SU-DHL-6 (cell line): Measurements from ENCODE around the gene FAM120B.
"Not testable (repeated sequence)": the region's sequence is repeated elsewhere in the genome, so short reads cannot be mapped to it uniquely, and the experiment has no call there.

Experiments used
- H2AFZ ChIP-seq: fragments of 200-600 bp; sonication (generic); 2 replicates; pipeline ENCODE4 v1.6.1; 2014; ENCODE audit warnings: low read depth, mild to moderate bottlenecking, moderate library complexity, mixed read lengths, antibody characterized with exemption, low read length; ENCODE audit not compliant: severe bottlenecking
- H3F3A ChIP-seq: fragments of 200-600 bp; shearing (Covaris generic); 2 replicates; pipeline ENCODE4 v1.6.0; 2016; ENCODE audit warnings: antibody characterized with exemption, mild to moderate bottlenecking; ENCODE audit not compliant: insufficient read depth
- H3K27ac ChIP-seq: fragments of 200-600 bp; sonication (generic); 2 replicates; pipeline ENCODE4 v1.5.1; 2016; ENCODE audit warnings: low read depth, mild to moderate bottlenecking, low read length, moderate library complexity, mixed read lengths
- H3K27me3 ChIP-seq: fragments of 200-600 bp; sonication (generic), shearing (Covaris generic); 2 replicates; pipeline ENCODE4 v1.6.0; 2014; ENCODE audit warnings: mild to moderate bottlenecking, low read length
- H3K36me3 ChIP-seq: fragments of 200-600 bp; sonication (generic); 2 replicates; pipeline ENCODE4 v1.6.1; 2014; ENCODE audit warnings: mild to moderate bottlenecking, low read length, mixed read lengths
- H3K4me2 ChIP-seq: fragments of 300-600, 200-600 bp; shearing (Covaris generic), sonication (generic); 2 replicates; pipeline ENCODE4 v1.6.0; 2014; ENCODE audit warnings: low read length, low read depth, mild to moderate bottlenecking; ENCODE audit not compliant: poor library complexity, severe bottlenecking
- H3K4me3 ChIP-seq: fragments of 200-600 bp; sonication (generic); 2 replicates; pipeline ENCODE4 v1.5.1; 2014; ENCODE audit warnings: antibody characterized with exemption, low read length, mild to moderate bottlenecking, mixed read lengths; ENCODE audit not compliant: insufficient read depth, poor library complexity, severe bottlenecking
- H3K79me2 ChIP-seq: fragments of 200-600 bp; sonication (generic); 2 replicates; pipeline ENCODE4 v1.6.1; 2014; ENCODE audit warnings: mild to moderate bottlenecking, low read length, moderate library complexity; ENCODE audit not compliant: insufficient read depth
- H3K9ac ChIP-seq: fragments of 200-600 bp; sonication (generic); 2 replicates; pipeline ENCODE4 v1.7.0; 2014; ENCODE audit warnings: mild to moderate bottlenecking, low read length
- H3K9me2 ChIP-seq: fragments of 200-600 bp; sonication (generic); replicated peaks from 2 replicates; pipeline ENCODE4 v1.6.1; 2014; ENCODE audit warnings: low read length; ENCODE audit not compliant: insufficient read depth
- H3K9me3 ChIP-seq: fragments of 200-600 bp; sonication (generic); 2 replicates; pipeline ENCODE4 v1.6.1; 2014; ENCODE audit warnings: low read length, mixed read lengths; ENCODE audit not compliant: insufficient read depth
- H4K20me1 ChIP-seq: fragments of 200-600 bp; sonication (generic); 2 replicates; pipeline ENCODE4 v1.6.1; 2014; ENCODE audit warnings: low read depth, mild to moderate bottlenecking, antibody characterized with exemption, low read length, moderate library complexity, mixed read lengths
- CTCF ChIP-seq: fragments of 200-600 bp; sonication (generic); IDR thresholded peaks from one replicate; pipeline ENCODE4 v1.5.1; 2017; ENCODE audit warnings: antibody characterized with exemption, mild to moderate bottlenecking, low read length, moderate library complexity; ENCODE audit not compliant: insufficient read depth, poor library complexity, severe bottlenecking
- EZH2phosphoT487 ChIP-seq: fragments of 200-600 bp; sonication (generic), shearing (Covaris generic); conservative IDR thresholded peaks from 2 replicates; pipeline ENCODE4 v1.6.1; 2018; ENCODE audit warnings: mild to moderate bottlenecking, antibody characterized with exemption, low read length, moderate library complexity, mixed read lengths

Gene FAM120B

DNA sequence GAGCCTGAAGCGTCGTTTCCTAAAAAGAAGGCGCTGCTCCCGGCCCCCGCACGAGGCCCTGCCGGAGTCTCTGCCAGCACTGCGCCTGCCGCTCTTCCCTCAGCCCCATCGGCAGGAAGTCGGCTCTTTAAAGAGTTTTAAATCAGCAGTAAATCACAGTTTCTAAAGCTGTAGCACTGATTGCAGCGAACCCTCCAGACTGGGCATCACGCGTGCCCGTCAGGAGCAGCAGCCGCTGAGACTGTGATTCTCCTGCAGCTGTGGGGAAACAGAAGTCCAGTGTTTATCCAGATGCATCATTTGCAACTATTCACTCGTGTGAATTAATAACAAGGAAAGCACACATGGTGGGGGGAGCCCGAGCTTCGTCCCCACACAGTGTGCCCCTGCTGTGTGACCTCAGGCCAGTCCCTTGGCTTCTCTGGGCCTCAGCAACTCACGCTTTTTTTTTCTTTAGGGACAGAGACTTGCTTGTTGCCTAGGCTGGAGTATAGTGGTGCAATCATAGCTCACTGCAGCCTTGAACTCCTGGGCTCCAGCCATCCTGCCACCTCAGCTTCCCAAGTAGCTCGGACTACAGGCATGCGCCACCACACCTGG is 44.0 kb upstream of the FAM120B start:
- H3K9me2 ChIP-seq, result no peaks in the 10 kb centered on the region
- H2AFZ ChIP-seq, result no peak overlapping the region
- H4K20me1 ChIP-seq, result no peaks in the 10 kb centered on the region
- H3K9me3 ChIP-seq, result no peaks in the 10 kb centered on the region
- no peaks in the 10 kb centered on the region for H3K79me2 ChIP-seq
- H3K4me3 ChIP-seq, result no peak overlapping the region
- H3K27me3 ChIP-seq, result no peaks in the 10 kb centered on the region
- TF ChIP-seq CTCF (no peak), EZH2phosphoT487 (no peak)
- H3K36me3 ChIP-seq, result no peaks in the 10 kb centered on the region
- no peak overlapping the region for H3K9ac ChIP-seq
- H3K27ac ChIP-seq, result no peak overlapping the region
- no peaks in the 10 kb centered on the region for H3F3A ChIP-seq
- no peak overlapping the region for H3K4me2 ChIP-seq

GRCh38 chr6:170263410-170263809 is 43.1 kb upstream of the FAM120B start:
- Histone ChIP-seq H2AFZ (no peak overlapping the region), H3F3A (no peaks in the 10 kb centered on the region), H4K20me1 (no peaks in the 10 kb centered on the region), H3K4me2 (no peak overlapping the region), H3K36me3 (no peaks in the 10 kb centered on the region), H3K79me2 (no peaks in the 10 kb centered on the region), H3K9ac (no peak overlapping the region), H3K4me3 (no peak overlapping the region), H3K27me3 (no peaks in the 10 kb centered on the region), H3K27ac (no peak overlapping the region), H3K9me2 (no peaks in the 10 kb centered on the region), H3K9me3 (no peaks in the 10 kb centered on the region)
- no peak for TF ChIP-seq CTCF
- no peak for TF ChIP-seq EZH2phosphoT487

- Histone ChIP-seq H3K9me2 (no peaks in the 10 kb centered on the region), H4K20me1 (no peaks in the 10 kb centered on the region), H3K27me3 (no peaks in the 10 kb centered on the region), H3K4me3 (no peak overlapping the region), H3F3A (no peaks in the 10 kb centered on the region), H3K36me3 (no peaks in the 10 kb centered on the region), H3K27ac (no peak overlapping the region), H3K4me2 (no peak overlapping the region), H3K79me2 (no peaks in the 10 kb centered on the region), H3K9me3 (no peaks in the 10 kb centered on the region), H3K9ac (no peak overlapping the region), H2AFZ (no peak overlapping the region)
- no peak for TF ChIP-seq EZH2phosphoT487
- TF ChIP-seq CTCF, result no peak
These were observed 42.5 kb upstream of the FAM120B start for GRCh38 chr6:170264086-170264485.

DNA sequence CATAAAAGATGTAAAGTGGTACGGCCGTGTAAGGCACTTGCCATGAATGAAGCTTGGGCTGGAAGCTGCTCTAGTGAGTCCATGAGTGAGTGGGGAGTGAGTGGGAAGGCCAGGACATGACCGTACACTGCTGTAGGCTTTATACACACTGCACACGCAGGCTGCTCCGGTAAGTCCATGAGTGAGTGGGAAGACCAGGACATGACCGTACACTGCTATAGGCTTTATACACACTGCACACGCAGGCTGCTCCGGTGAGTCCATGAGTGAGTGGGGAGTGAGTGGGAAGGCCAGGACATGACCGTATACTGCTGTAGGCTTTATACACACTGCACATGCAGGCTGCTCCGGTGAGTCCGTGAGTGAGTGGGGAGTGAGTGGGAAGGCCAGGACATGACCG is 41.9 kb upstream of the FAM120B start:
- H3K9ac ChIP-seq, H3K4me2 ChIP-seq, H3K27me3 ChIP-seq, H3K36me3 ChIP-seq, H3K79me2 ChIP-seq, H3K4me3 ChIP-seq, H2AFZ ChIP-seq, H3K9me2 ChIP-seq, H4K20me1 ChIP-seq, H3F3A ChIP-seq, H3K27ac ChIP-seq, H3K9me3 ChIP-seq: not testable (repeated sequence)
